K562 (cell line): ENCODE data around the gene SLC22A1. TPM values are rescaled to one million over a fixed set of nuclear protein-coding genes. Genes with fewer than 3 reads are reported as not detected.

Experiments
- ATAC-seq: fragments of 200-7000 bp; cut with Tn5 transposase; 3 replicates; pipeline ENCODE4 v1.9.1; 2020; ENCODE audit warnings: moderate library complexity
- BruUV-seq: library from RNA; stranded (reverse); fragments of 400-500 nt; replicated peaks from 2 replicates; lab custom pipeline; 2021; lab: Mats Ljungman, UMichigan
- CTCF ChIA-PET: fragments of 300-600 bp; formaldehyde crosslinking; extraction: SDS; loops from one replicate; lab custom pipeline; 2021; ENCODE audit warnings: low intra/inter-chr PET ratio; lab: Yijun Ruan, JAX
- POLR2A ChIA-PET: fragments of 300-600, 350-650 bp; sonication (Branson Sonifier 250); formaldehyde crosslinking; extraction: SDS; loops from one replicate; lab custom pipeline; 2021; ENCODE audit warnings: antibody characterized with exemption, inconsistent platforms; lab: Yijun Ruan, JAX
- DNase-seq, 4 experiments: peaks; one replicate each; pipeline versions ENCODE4 v3.0.0 to v3.0.0-alpha.2; 2011 to 2018; ENCODE audit warnings: low spot score in 3 of 4, mixed read lengths in 3 of 4; ENCODE audit errors: extremely low read depth in 1 of 4
- FAIRE-seq: peaks from 2 replicates; lab custom pipeline; 2011; peaks lifted over from hg19 to GRCh38; lab: Jason Lieb, UNC
- H2AFZ ChIP-seq: 2 replicates; pipeline ENCODE4 v1.6.0; 2011; ENCODE audit warnings: low read depth, low read length, control low read depth, inconsistent platforms
- H3K27ac ChIP-seq: fragments of 200-600 bp; 3 replicates; pipeline ENCODE4 v1.8.0; 2011; ENCODE audit warnings: low read depth, mild to moderate bottlenecking, control low read depth, inconsistent platforms, low read length, moderate library complexity, mixed read lengths; ENCODE audit errors: extremely low read depth
- H3K27me3 ChIP-seq, 2 experiments: fragments of 300-600 bp in 1 of 2; 2 replicates in 1 of 2; 3 replicates in 1 of 2; pipeline versions ENCODE4 v1.6.0 to v1.8.0; 2011; ENCODE audit warnings: inconsistent platforms in 2 of 2, low read length in 2 of 2, mild to moderate bottlenecking in 1 of 2, mixed read lengths in 1 of 2, moderate library complexity in 1 of 2; ENCODE audit not compliant: control insufficient read depth in 2 of 2, insufficient read depth in 2 of 2
- H3K36me3 ChIP-seq: fragments of 300-600 bp; 3 replicates; pipeline ENCODE4 v1.8.0; 2011; ENCODE audit warnings: mild to moderate bottlenecking, low read length, inconsistent platforms; ENCODE audit not compliant: control insufficient read depth, insufficient read depth
- H3K4me1 ChIP-seq, 2 experiments: fragments of 200-600 bp in 1 of 2; replicated peaks in 1 of 2; 2 replicates in 1 of 2; 3 replicates in 1 of 2; pipeline versions ENCODE4 v1.5.1 to v1.8.0; 2011; ENCODE audit warnings: inconsistent platforms in 2 of 2, low read length in 2 of 2, mild to moderate bottlenecking in 1 of 2, mixed read lengths in 1 of 2, moderate library complexity in 1 of 2; ENCODE audit not compliant: control insufficient read depth in 2 of 2, insufficient read depth in 2 of 2
- H3K4me2 ChIP-seq: 2 replicates; pipeline ENCODE4 v1.6.1; 2011; ENCODE audit warnings: low read length, control low read depth, inconsistent platforms, mixed read lengths; ENCODE audit not compliant: insufficient read depth
- H3K4me3 ChIP-seq: fragments of 200-600 bp; sonication (generic), shearing (Covaris generic); 2 replicates; pipeline ENCODE4 v1.5.1; 2016; ENCODE audit warnings: control low read depth, inconsistent platforms
- H3K79me2 ChIP-seq: fragments of 200-600 bp; 3 replicates; pipeline ENCODE4 v1.8.0; 2011; ENCODE audit warnings: low read length, inconsistent platforms; ENCODE audit not compliant: control insufficient read depth, insufficient read depth
- H3K9ac ChIP-seq, 2 experiments: 2 replicates each; pipeline versions ENCODE4 v1.6.0 to v1.6.1; 2011; ENCODE audit warnings: low read depth in 2 of 2, low read length in 2 of 2, control low read depth in 1 of 2, inconsistent platforms in 1 of 2, mild to moderate bottlenecking in 1 of 2, mixed read lengths in 1 of 2; ENCODE audit not compliant: insufficient read depth in 1 of 2
- H3K9me1 ChIP-seq: one replicate; pipeline ENCODE4 v1.6.0; 2011; ENCODE audit warnings: inconsistent platforms, mild to moderate bottlenecking, low read length, moderate library complexity; ENCODE audit not compliant: control insufficient read depth, insufficient read depth
- H3K9me3 ChIP-seq: replicated peaks from 2 replicates; pipeline ENCODE4 v1.5.1; 2011; ENCODE audit warnings: low read depth, low read length, inconsistent platforms; ENCODE audit not compliant: control insufficient read depth, insufficient read depth
- H4K20me1 ChIP-seq: replicated peaks from 2 replicates; pipeline ENCODE4 v1.6.1; 2011; ENCODE audit warnings: low read length, inconsistent platforms, mixed read lengths; ENCODE audit not compliant: control insufficient read depth, insufficient read depth
- GATA2 ChIP-seq: sonication (generic); formaldehyde crosslinking; IDR thresholded peaks from 2 replicates; pipeline ENCODE4 v1.4.0; 2020; ENCODE audit warnings: mild to moderate bottlenecking, missing genetic modification reagents
- NCOA6 ChIP-seq: fragments of 450-650 bp; IDR thresholded peaks from 2 replicates; pipeline ENCODE4 v1.6.1; 2017; ENCODE audit warnings: mild to moderate bottlenecking
- PCBP2 ChIP-seq: fragments of 200-400 bp; formaldehyde crosslinking; IDR thresholded peaks from 2 replicates; pipeline ENCODE4 v1.6.1; 2018; ENCODE audit warnings: low read length, low read depth, mild to moderate bottlenecking, moderate library complexity; ENCODE audit not compliant: poor library complexity, severe bottlenecking
- PHF21A ChIP-seq: fragments of 450-650 bp; IDR thresholded peaks from 2 replicates; pipeline ENCODE4 v1.6.1; 2017; ENCODE audit warnings: low read depth, borderline replicate concordance
- POLR2B ChIP-seq: fragments of 450-650 bp; IDR thresholded peaks from 2 replicates; pipeline ENCODE4 v1.6.1; 2018; ENCODE audit warnings: low read depth; ENCODE audit not compliant: partially characterized antibody
- THRA ChIP-seq: fragments of 450-650 bp; IDR thresholded peaks from 2 replicates; pipeline ENCODE4 v1.6.1; 2017; ENCODE audit warnings: mild to moderate bottlenecking, moderate library complexity
- ZBTB9 ChIP-seq: fragments of 450-650 bp; formaldehyde crosslinking; IDR thresholded peaks from 2 replicates; pipeline ENCODE4 v1.4.0; 2020; ENCODE audit warnings: mild to moderate bottlenecking, moderate library complexity
- ZNF175 ChIP-seq: fragments of 200-800 bp; sonication (Bioruptor generic); IDR thresholded peaks from 2 replicates; pipeline ENCODE4 v1.6.1; 2016; ENCODE audit warnings: low read depth, mild to moderate bottlenecking, missing genetic modification characterization, missing compliant biosample characterization
- ZNF398 ChIP-seq: fragments of 250-450 bp; sonication (Bioruptor Pico); IDR thresholded peaks from 2 replicates; pipeline ENCODE4 v1.8.0; 2021; ENCODE audit warnings: moderate library complexity, mild to moderate bottlenecking, inconsistent platforms
- ZNF764 ChIP-seq: fragments of 250-450 bp; sonication (Bioruptor Pico); IDR thresholded peaks from 2 replicates; pipeline ENCODE4 v1.4.0; 2020; ENCODE audit warnings: low read depth, mild to moderate bottlenecking, moderate library complexity
- WGBS: fragments of 100-300 bp; shearing (Covaris generic); methylation state at CpG from one replicate; pipeline ENCODE4 v1.1.6; 2016; ENCODE audit warnings: low coverage, mixed read lengths; ENCODE audit not compliant: insufficient coverage; ENCODE audit errors: missing lambda C conversion rate; 5-methylcytosine and 5-hydroxymethylcytosine counted together
- in situ Hi-C: fragments of 300-500 bp; cut with MboI; formaldehyde crosslinking; loops from 4 replicates; pipeline ENCODE4 v1.15.0; 2018; ENCODE audit warnings: inconsistent platforms, mixed read lengths
- intact Hi-C: fragments of 100-400 bp; cut with micrococcal nuclease; formaldehyde crosslinking; loops from 2 replicates; pipeline ENCODE4 v1.14.2; 2022
- polyA plus RNA-seq, 8 experiments: library from polyadenylated mRNA; depleted of rRNA in 4 of 8; stranded (reverse) in 5 of 8; unstranded in 3 of 8; fragments of >200 nt; fragmentation: Nextera tagmentation in 2 of 8; fragmentation: Illumina TruSeq in 1 of 8; extraction: Ambion mirVana in 2 of 8; extraction: Trizol in 1 of 8; gene quantifications; 2 replicates each; pipeline versions ENCODE4 v1.2.1 to v1.2.3, GENCODE V29; 2011 to 2014; ENCODE audit warnings: inconsistent platforms in 1 of 8, missing spikeins in 1 of 8
- total RNA-seq, 7 experiments: library from RNA; depleted of rRNA in 6 of 7; stranded (reverse); fragments of >200 nt in 6 of 7; fragmentation: Illumina TruSeq in 2 of 7; extraction: Trizol in 2 of 7; gene quantifications; 2 replicates each; pipeline versions ENCODE4 v1.2.1 to v1.2.3, GENCODE V29; 2011 to 2021; ENCODE audit warnings: low replicate concordance in 1 of 7

SLC22A1 gene
- total and polyA plus RNA-seq, 9 of the 15 experiments (the other 6 are each of a cell fraction or from before 2014, with no cell fraction given): 0.11 to 0.60 (median 0.26) TPM; not detected in 4

GRCh38 chr6:160081398-160081797 is 40.2 kb upstream of the SLC22A1 start:
- Histone ChIP-seq H3K4me2 (no peak overlapping the region), H3K9ac (no peak overlapping the region), H3K9me1 (no peaks in the 10 kb centered on the region), H3K79me2 (no peaks in the 10 kb centered on the region), H3K27ac (no peak overlapping the region), H3K4me3 (no peak overlapping the region), H3K36me3 (peaks cover 94% of the 10 kb centered on the region), H3K9me3 (no peaks in the 10 kb centered on the region), H4K20me1 (peaks cover 4% of the 10 kb centered on the region; the same call in 1 of the 2 replicates)
- ATAC-seq (no peak), DNase-seq (no peak), FAIRE-seq (no peak)
- in situ Hi-C loops: no loop called here
- no peak for TF ChIP-seq PHF21A
- no peak for TF ChIP-seq ZNF175 (CRISPR knock-in tag)
- no peak for TF ChIP-seq PCBP2
- TF ChIP-seq, all 486 proteins: peak for 0
- Histone ChIP-seq H2AFZ (no peak overlapping the region), H3K27me3 (no peaks in the 10 kb centered on the region), H3K4me1 (no peaks in the 10 kb centered on the region)
- intact Hi-C loops: no loop called here
- ChIA-PET CTCF (no interaction called here), POLR2A (interaction anchor here (0.6 kb wide), 1 partner anchor 17 kb away, joined by 3 read pairs; no protein-coding TSS in a partner anchor)
- 91% methylated on average over 11 of the region's 11 CpGs for WGBS
- BruUV-seq: no TSS peak

DNA sequence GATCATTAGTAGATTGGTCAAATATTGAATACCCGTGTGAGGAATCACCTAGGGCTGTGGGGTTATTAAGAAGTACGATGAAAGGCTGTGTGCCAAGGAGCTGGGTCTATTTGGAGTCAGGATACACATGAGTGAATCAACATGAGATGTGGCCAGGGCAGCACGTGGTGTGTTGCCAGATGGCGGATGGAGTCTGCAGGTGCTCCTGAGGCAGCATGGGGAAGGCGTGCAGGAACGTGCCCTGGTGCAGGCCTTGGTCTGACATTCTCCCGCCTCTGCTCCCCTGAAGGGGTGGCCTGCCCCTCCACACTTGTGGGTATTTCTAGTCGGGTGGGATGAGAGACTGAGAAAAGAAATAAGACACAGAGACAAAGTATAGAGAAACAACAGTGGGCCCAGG is 39.0 kb upstream of the SLC22A1 start:
- WGBS: 94% methylated on average over 8 of the region's 8 CpGs
- BruUV-seq: no TSS peak
- in situ Hi-C loops: no loop called here
- no peak for TF ChIP-seq ZNF398 (CRISPR knock-in tag)
- TF ChIP-seq ZBTB9: no peak
- TF ChIP-seq NCOA6: no peak
- no peak for TF ChIP-seq THRA
- no peak for TF ChIP-seq GATA2
- TF ChIP-seq ZNF764 (CRISPR knock-in tag): no peak
- TF ChIP-seq POLR2B: no peak

More for the DNA sequence above, 39.0 kb upstream of the SLC22A1 start:
- Histone ChIP-seq H3K9me3 (no peaks in the 10 kb centered on the region), H3K27ac (no peak overlapping the region), H3K79me2 (no peaks in the 10 kb centered on the region), H3K4me2 (no peak overlapping the region), H3K4me3 (no peak overlapping the region), H4K20me1 (peaks cover 4% of the 10 kb centered on the region; the same call in 1 of the 2 replicates), H3K27me3 (no peaks in the 10 kb centered on the region), H3K4me1 (no peaks in the 10 kb centered on the region), H3K9ac (no peak overlapping the region), H3K9me1 (no peaks in the 10 kb centered on the region), H2AFZ (no peak overlapping the region), H3K36me3 (peaks cover 94% of the 10 kb centered on the region)
- intact Hi-C loops: no loop called here
- DNase-seq (no peak), ATAC-seq (no peak), FAIRE-seq (no peak)
- CTCF ChIA-PET: no interaction called here
- POLR2A ChIA-PET: interaction anchor here (0.6 kb wide), 1 partner anchor 272 kb away, joined by 3 read pairs; no protein-coding TSS in a partner anchor
